Activated T-helper 1 cell treated with Interleukin-2 at 50 U/mL for 16 hours (primary cell): ENCODE measurements around the gene TMEM14A.

Experiments
- DNase-seq: peaks from one replicate; pipeline ENCODE4 v3.0.0-alpha.2; 2020; ENCODE audit warnings: low read depth

The TMEM14A gene

DNA sequence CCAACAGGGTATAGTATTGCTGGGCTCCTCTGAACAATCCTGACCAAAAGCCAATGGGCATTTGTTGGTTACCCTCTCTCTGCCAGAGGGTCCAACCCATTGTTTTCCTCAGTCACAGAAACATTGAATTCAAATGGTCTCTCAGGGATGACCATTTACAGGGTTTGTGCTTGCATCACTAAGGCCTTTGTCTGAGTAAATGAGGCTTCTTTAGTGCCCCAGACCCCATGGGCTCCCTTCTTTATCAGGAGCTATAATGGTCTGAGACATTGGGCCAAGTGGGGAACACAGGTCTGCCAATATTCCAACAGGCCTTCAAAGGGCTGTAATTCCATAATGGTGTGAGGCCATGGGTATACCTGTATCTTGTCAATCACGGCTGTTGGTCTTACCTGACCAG is 65.2 kb downstream of the TMEM14A start:
- DNase-seq = no peak
